ENCODE results near the gene TRAPPC3L.
"Not testable (repeated sequence)": the region's sequence is repeated elsewhere in the genome, so short reads cannot be mapped to it uniquely, and the experiment has no call there.

The TRAPPC3L gene

GRCh38 chr6:116518621-116519368 lies 26.7 kb downstream of the TRAPPC3L start:
- Mint-ChIP-seq H3K27ac (no peak overlapping the region), H3K4me1 (no peaks in the 10 kb centered on the region), H3K36me3 (no peaks in the 10 kb centered on the region), H3K9me3 (no peaks in the 10 kb centered on the region), H3K27me3 (peaks cover 19% of the 10 kb centered on the region), H3K4me3 (no peak overlapping the region)
- DNase-seq, result no peak
- CTCF ChIA-PET, result no interaction called here

- Mint-ChIP-seq H3K4me3 (no peak overlapping the region), H3K27me3 (peaks cover 24% of the 10 kb centered on the region), H3K36me3 (no peaks in the 10 kb centered on the region), H3K27ac (no peak overlapping the region), H3K9me3 (no peaks in the 10 kb centered on the region), H3K4me1 (no peaks in the 10 kb centered on the region)
- CTCF ChIA-PET, result interaction anchor here (0.7 to 1.7 kb wide), 2 partner anchors 20 to 71 kb away, joined by 4 read pairs; no protein-coding TSS in a partner anchor
- no peak for DNase-seq
Measured at GRCh38 chr6:116515141-116515540, 30.3 kb downstream of the TRAPPC3L start.

GRCh38 chr6:116514111-116514510 lies 31.4 kb downstream of the TRAPPC3L start:
- no peaks in the 10 kb centered on the region for H3K9me3 Mint-ChIP-seq

GRCh38 chr6:116513224-116513875 lies 32.1 kb downstream of the TRAPPC3L start:
- H3K4me3 Mint-ChIP-seq, result no peak overlapping the region
- no peaks in the 10 kb centered on the region for H3K36me3 Mint-ChIP-seq
- H3K27me3 Mint-ChIP-seq, result peaks cover 15% of the 10 kb centered on the region
- DNase-seq, result no peak
- CTCF ChIA-PET, result interaction anchor here (0.9 kb wide), 1 partner anchor 69 kb away, joined by 3 read pairs; no protein-coding TSS in a partner anchor
- no peak overlapping the region for H3K27ac Mint-ChIP-seq
- H3K4me1 Mint-ChIP-seq, result no peaks in the 10 kb centered on the region
- H3K9me3 Mint-ChIP-seq, result no peaks in the 10 kb centered on the region

More at GRCh38 chr6:116514111-116514510, 31.4 kb downstream of the TRAPPC3L start:
- DNase-seq, result no peak
- Mint-ChIP-seq H3K4me3 (no peak overlapping the region), H3K27ac (no peak overlapping the region), H3K36me3 (no peaks in the 10 kb centered on the region), H3K27me3 (peaks cover 21% of the 10 kb centered on the region), H3K4me1 (no peaks in the 10 kb centered on the region)
- CTCF ChIA-PET, result no interaction called here

- Mint-ChIP-seq H3K27me3 (peaks cover 11% of the 10 kb centered on the region), H3K4me3 (no peak overlapping the region), H3K27ac (no peak overlapping the region), H3K36me3 (no peaks in the 10 kb centered on the region), H3K9me3 (no peaks in the 10 kb centered on the region), H3K4me1 (no peaks in the 10 kb centered on the region)
- no peak for DNase-seq
- CTCF ChIA-PET, result interaction anchor here (0.9 kb wide), 2 partner anchors 11 to 68 kb away, joined by 3 read pairs; no protein-coding TSS in a partner anchor
Measured at GRCh38 chr6:116512734-116513133, 32.8 kb downstream of the TRAPPC3L start.

GRCh38 chr6:116512111-116512559 lies 33.3 kb downstream of the TRAPPC3L start:
- H3K9me3 Mint-ChIP-seq, result no peaks in the 10 kb centered on the region
- H3K27ac Mint-ChIP-seq, result no peak overlapping the region
- H3K4me3 Mint-ChIP-seq, result no peak overlapping the region
- CTCF ChIA-PET, result interaction anchor here (0.9 to 1.0 kb wide), 3 partner anchors 12 to 67 kb away, joined by 3 to 4 read pairs (median 3); no protein-coding TSS in a partner anchor
- peaks cover 11% of the 10 kb centered on the region for H3K27me3 Mint-ChIP-seq
- DNase-seq, result no peak
- no peaks in the 10 kb centered on the region for H3K4me1 Mint-ChIP-seq
- H3K36me3 Mint-ChIP-seq, result no peaks in the 10 kb centered on the region

- H3K27ac Mint-ChIP-seq, result no peak within 1 kb of the TSS
- CTCF ChIA-PET, result interaction anchor here (0.9 to 1.0 kb wide), 2 partner anchors 12 to 22 kb away, joined by 3 to 4 read pairs; no protein-coding TSS in a partner anchor
- H3K4me1 Mint-ChIP-seq, result no peaks in the 10 kb centered on the region
- H3K9me3 Mint-ChIP-seq, result no peaks in the 10 kb centered on the region
- H3K36me3 Mint-ChIP-seq, result no peaks in the 10 kb centered on the region
- no peak within 1 kb of the TSS for H3K4me3 Mint-ChIP-seq
- no peak for DNase-seq
- H3K27me3 Mint-ChIP-seq, result peaks cover 11% of the 10 kb centered on the region
Measured at GRCh38 chr6:116511424-116512110, 33.9 kb downstream of the TRAPPC3L start, which contains the start of gene CALHM5. Gene CALHM5, plus strand, starts transcription at chr6:116511639. Its CDS starts 58 bp downstream, at chr6:116511697.

GRCh38 chr6:116508527-116508926 lies 37.0 kb downstream of the TRAPPC3L start:
- Mint-ChIP-seq H3K4me3 (no peak overlapping the region), H3K36me3 (no peaks in the 10 kb centered on the region), H3K27me3 (peaks cover 13% of the 10 kb centered on the region), H3K4me1 (no peaks in the 10 kb centered on the region), H3K9me3 (peaks cover 2% of the 10 kb centered on the region), H3K27ac (no peak overlapping the region)
- CTCF ChIA-PET, result no interaction called here
- no peak for DNase-seq

GRCh38 chr6:116507324-116507723 lies 38.2 kb downstream of the TRAPPC3L start:
- H3K9me3 Mint-ChIP-seq, result peaks cover 7% of the 10 kb centered on the region

GRCh38 chr6:116500969-116501433 lies 44.5 kb downstream of the TRAPPC3L start:
- CTCF ChIA-PET, result no interaction called here
- no peak overlapping the region for H3K27ac Mint-ChIP-seq

More at GRCh38 chr6:116507324-116507723, 38.2 kb downstream of the TRAPPC3L start:
- no peaks in the 10 kb centered on the region for H3K4me1 Mint-ChIP-seq
- H3K4me3 Mint-ChIP-seq, result no peak overlapping the region
- H3K36me3 Mint-ChIP-seq, result no peaks in the 10 kb centered on the region
- DNase-seq, result no peak
- H3K27ac Mint-ChIP-seq, result no peak overlapping the region
- CTCF ChIA-PET, result no interaction called here
- H3K27me3 Mint-ChIP-seq, result peaks cover 15% of the 10 kb centered on the region

GRCh38 chr6:116497113-116497676 lies 48.3 kb downstream of the TRAPPC3L start:
- no peak overlapping the region for H3K4me3 Mint-ChIP-seq
- no peaks in the 10 kb centered on the region for H3K9me3 Mint-ChIP-seq
- no peak overlapping the region for H3K27ac Mint-ChIP-seq
- no peak for DNase-seq
- CTCF ChIA-PET, result interaction anchor here (1.2 kb wide), 1 partner anchor 23 kb away, joined by 4 read pairs; no protein-coding TSS in a partner anchor
- peaks cover 19% of the 10 kb centered on the region for H3K27me3 Mint-ChIP-seq
- H3K4me1 Mint-ChIP-seq, result no peaks in the 10 kb centered on the region
- no peaks in the 10 kb centered on the region for H3K36me3 Mint-ChIP-seq

More at GRCh38 chr6:116500969-116501433, 44.5 kb downstream of the TRAPPC3L start:
- Mint-ChIP-seq H3K36me3 (no peaks in the 10 kb centered on the region), H3K27me3 (peaks cover 29% of the 10 kb centered on the region), H3K4me1 (no peaks in the 10 kb centered on the region), H3K9me3 (peaks cover 7% of the 10 kb centered on the region), H3K4me3 (no peak overlapping the region)
- peak; percentile 42 for DNase-seq

GRCh38 chr6:116495161-116495560 lies 50.3 kb downstream of the TRAPPC3L start:
- CTCF ChIA-PET, result not testable (repeated sequence)

GRCh38 chr6:116492331-116493067 lies 53.0 kb downstream of the TRAPPC3L start:
- no peaks in the 10 kb centered on the region for H3K4me1 Mint-ChIP-seq
- peaks cover 7% of the 10 kb centered on the region for H3K27me3 Mint-ChIP-seq
- no peak for DNase-seq
- H3K9me3 Mint-ChIP-seq, result no peaks in the 10 kb centered on the region
- no peak overlapping the region for H3K4me3 Mint-ChIP-seq
- no peaks in the 10 kb centered on the region for H3K36me3 Mint-ChIP-seq
- CTCF ChIA-PET, result no interaction called here
- H3K27ac Mint-ChIP-seq, result no peak overlapping the region

More at GRCh38 chr6:116495161-116495560, 50.3 kb downstream of the TRAPPC3L start:
- not testable (repeated sequence) for H3K9me3 Mint-ChIP-seq, H3K4me1 Mint-ChIP-seq, H3K27ac Mint-ChIP-seq, H3K4me3 Mint-ChIP-seq, DNase-seq, H3K36me3 Mint-ChIP-seq
- H3K27me3 Mint-ChIP-seq, result peaks cover 11% of the 10 kb centered on the region
